ENCODE results near the gene RNASE13.

DNA sequence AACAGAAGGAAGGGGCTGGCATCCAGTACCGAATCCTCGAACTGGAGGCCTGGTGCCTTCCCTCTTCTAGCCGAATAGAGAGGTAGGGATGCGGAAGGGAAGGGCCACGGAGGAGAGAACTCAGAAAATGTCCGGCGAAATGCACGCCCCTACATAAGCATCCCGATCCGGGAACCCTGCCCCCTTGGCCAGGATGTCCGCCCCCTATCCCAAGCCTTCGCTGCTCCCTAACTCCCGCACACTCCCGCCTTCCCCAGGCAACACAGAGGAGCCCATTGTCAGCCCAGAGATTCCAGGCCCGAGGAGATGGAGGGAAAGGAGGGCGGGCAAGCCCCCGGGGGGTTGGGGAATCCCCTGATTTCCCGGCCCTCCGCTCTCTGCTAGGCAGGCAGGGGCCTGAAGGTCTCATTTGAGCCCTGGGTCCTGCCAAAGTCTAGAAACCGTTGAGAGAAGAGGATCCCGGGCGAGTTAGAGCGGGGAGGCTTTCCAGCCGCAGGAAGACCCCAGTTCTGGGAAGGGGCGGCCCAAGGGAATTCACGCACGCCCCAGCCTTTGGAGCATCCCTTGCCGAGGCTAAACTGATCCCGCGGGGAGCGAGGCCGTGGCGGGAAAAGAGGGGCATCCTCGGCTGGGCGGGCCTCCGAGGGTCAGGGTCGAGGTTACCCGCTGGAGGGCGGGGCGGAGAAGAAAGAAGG lies 34.9 kb upstream of the RNASE13 start:
- TF ChIP-seq POLR2A (IDR thresholded peaks at IDR 0.05; ENCODE audit: low read depth), result no peak
- TF ChIP-seq, protein P1, sequence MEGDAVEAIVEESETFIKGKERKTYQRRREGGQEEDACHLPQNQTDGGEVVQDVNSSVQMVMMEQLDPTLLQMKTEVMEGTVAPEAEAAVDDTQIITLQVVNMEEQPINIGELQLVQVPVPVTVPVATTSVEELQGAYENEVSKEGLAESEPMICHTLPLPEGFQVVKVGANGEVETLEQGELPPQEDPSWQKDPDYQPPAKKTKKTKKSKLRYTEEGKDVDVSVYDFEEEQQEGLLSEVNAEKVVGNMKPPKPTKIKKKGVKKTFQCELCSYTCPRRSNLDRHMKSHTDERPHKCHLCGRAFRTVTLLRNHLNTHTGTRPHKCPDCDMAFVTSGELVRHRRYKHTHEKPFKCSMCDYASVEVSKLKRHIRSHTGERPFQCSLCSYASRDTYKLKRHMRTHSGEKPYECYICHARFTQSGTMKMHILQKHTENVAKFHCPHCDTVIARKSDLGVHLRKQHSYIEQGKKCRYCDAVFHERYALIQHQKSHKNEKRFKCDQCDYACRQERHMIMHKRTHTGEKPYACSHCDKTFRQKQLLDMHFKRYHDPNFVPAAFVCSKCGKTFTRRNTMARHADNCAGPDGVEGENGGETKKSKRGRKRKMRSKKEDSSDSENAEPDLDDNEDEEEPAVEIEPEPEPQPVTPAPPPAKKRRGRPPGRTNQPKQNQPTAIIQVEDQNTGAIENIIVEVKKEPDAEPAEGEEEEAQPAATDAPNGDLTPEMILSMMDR (IDR thresholded peaks at IDR 0.05), result no peak

Data from esophagus muscularis mucosa (tissue), 3 donors.